Neuronal stem cell (in vitro differentiated cells): ENCODE data around the gene ZNRF4. TPM values are rescaled to one million over a fixed set of nuclear protein-coding genes. Genes with fewer than 3 reads are reported as not detected.
"Not testable (repeated sequence)": the region's sequence is repeated elsewhere in the genome, so short reads cannot be mapped to it uniquely, and the experiment has no call there.

ENCODE experiments used
- DNase-seq: peaks from one replicate; pipeline ENCODE4 v3.0.0-alpha.2; 2013; ENCODE audit warnings: low spot score
- H2AFZ ChIP-seq: one replicate; pipeline ENCODE4 v1.6.1; 2013; ENCODE audit warnings: mild to moderate bottlenecking, low read length, inconsistent platforms
- H2AK5ac ChIP-seq: 2 replicates; pipeline ENCODE4 v1.6.1; 2013; ENCODE audit warnings: low read depth, mild to moderate bottlenecking, inconsistent platforms, low read length, moderate library complexity, mixed read lengths
- H2BK120ac ChIP-seq: 2 replicates; pipeline ENCODE4 v1.6.1; 2013; ENCODE audit warnings: low read depth, mild to moderate bottlenecking, inconsistent platforms, low read length, moderate library complexity, mixed read lengths
- H2BK12ac ChIP-seq: one replicate; pipeline ENCODE4 v1.6.1; 2013; ENCODE audit warnings: low read length, inconsistent platforms
- H2BK15ac ChIP-seq: 2 replicates; pipeline ENCODE4 v1.6.1; 2013; ENCODE audit warnings: mild to moderate bottlenecking, low read length, inconsistent platforms, mixed read lengths
- H2BK5ac ChIP-seq: one replicate; pipeline ENCODE4 v1.6.1; 2013; ENCODE audit warnings: inconsistent platforms, mild to moderate bottlenecking, low read length, moderate library complexity
- H3K14ac ChIP-seq: one replicate; pipeline ENCODE4 v1.6.1; 2013; ENCODE audit warnings: low read length, inconsistent platforms
- H3K18ac ChIP-seq: 2 replicates; pipeline ENCODE4 v1.6.1; 2013; ENCODE audit warnings: low read length, inconsistent platforms
- H3K23ac ChIP-seq: 2 replicates; pipeline ENCODE4 v1.6.1; 2013; ENCODE audit warnings: low read depth, mild to moderate bottlenecking, mixed read lengths, low read length, inconsistent platforms; ENCODE audit not compliant: poor library complexity
- H3K27ac ChIP-seq: replicated peaks from 3 replicates; pipeline ENCODE4 v1.5.1; 2013; ENCODE audit warnings: low read length, inconsistent platforms
- H3K27me3 ChIP-seq, 3 experiments: 2 replicates each; pipeline ENCODE4 v1.6.1; 2013; ENCODE audit warnings: low read length in 3 of 3, mild to moderate bottlenecking in 2 of 3, inconsistent platforms in 1 of 3, low read depth in 1 of 3, mixed read lengths in 1 of 3, moderate library complexity in 1 of 3; ENCODE audit not compliant: control insufficient read depth in 3 of 3, insufficient read depth in 3 of 3
- H3K36me3 ChIP-seq, 2 donors: replicated peaks in 1 of 2; 2 replicates each; pipeline ENCODE4 v1.6.1; 2013; ENCODE audit warnings: low read length in 2 of 2; ENCODE audit not compliant: control insufficient read depth in 2 of 2, insufficient read depth in 2 of 2
- H3K4ac ChIP-seq: 2 replicates; pipeline ENCODE4 v1.6.1; 2013; ENCODE audit warnings: inconsistent platforms, mild to moderate bottlenecking, low read length, moderate library complexity
- H3K4me1 ChIP-seq, 2 donors: 1 replicate in 1 of 2; 2 replicates in 1 of 2; pipeline ENCODE4 v1.6.1; 2013; ENCODE audit warnings: low read length in 2 of 2, low read depth in 1 of 2; ENCODE audit not compliant: control insufficient read depth in 2 of 2, insufficient read depth in 1 of 2
- H3K4me2 ChIP-seq: one replicate; pipeline ENCODE4 v1.6.1; 2013; ENCODE audit warnings: mild to moderate bottlenecking, low read length, inconsistent platforms; ENCODE audit not compliant: insufficient read depth, poor library complexity, severe bottlenecking
- H3K4me3 ChIP-seq, 2 donors: 2 replicates each; pipeline ENCODE4 v1.5.1; 2013; ENCODE audit warnings: low read length in 2 of 2, mild to moderate bottlenecking in 2 of 2, inconsistent platforms in 1 of 2, moderate library complexity in 1 of 2
- H3K79me1 ChIP-seq: one replicate; pipeline ENCODE4 v1.6.1; 2013; ENCODE audit warnings: low read depth, mild to moderate bottlenecking, inconsistent platforms, low read length, moderate library complexity
- H3K9ac ChIP-seq: one replicate; pipeline ENCODE4 v1.6.1; 2013; ENCODE audit warnings: mild to moderate bottlenecking, low read depth, low read length, inconsistent platforms; ENCODE audit not compliant: poor library complexity
- H3K9me3 ChIP-seq, 2 donors: replicated peaks in 1 of 2; 2 replicates each; pipeline versions ENCODE3 to v1.6.1; 2013; ENCODE audit warnings: low read length in 2 of 2, mild to moderate bottlenecking in 2 of 2, inconsistent platforms in 1 of 2, low read depth in 1 of 2, mixed read lengths in 1 of 2, moderate library complexity in 1 of 2; ENCODE audit not compliant: control insufficient read depth in 2 of 2, insufficient read depth in 1 of 2
- H4K8ac ChIP-seq: one replicate; pipeline ENCODE4 v1.6.1; 2013; ENCODE audit warnings: low read depth, mild to moderate bottlenecking, inconsistent platforms, low read length, moderate library complexity
- H4K91ac ChIP-seq: one replicate; pipeline ENCODE4 v1.6.1; 2013; ENCODE audit warnings: low read length, low read depth, mild to moderate bottlenecking, inconsistent platforms; ENCODE audit not compliant: poor library complexity
- WGBS, 2 donors: extraction: QIAGEN DNeasy Blood & Tissue Kit; methylation state at CpG; one replicate each; pipeline ENCODE4 v1.1.7; 2013; ENCODE audit warnings: missing lambda C conversion rate in 2 of 2, mixed read lengths in 1 of 2; ENCODE audit not compliant: insufficient read length in 2 of 2, insufficient replicate concordance in 1 of 2; ENCODE audit errors: extremely low coverage in 2 of 2; 5-methylcytosine and 5-hydroxymethylcytosine counted together
- polyA plus RNA-seq, 2 experiments: library from polyadenylated mRNA; stranded (reverse); fragments of 200-250 nt; gene quantifications; one replicate each; pipeline ENCODE4 v1.2.3, GENCODE V29; 2013

ZNRF4 gene, protein sequence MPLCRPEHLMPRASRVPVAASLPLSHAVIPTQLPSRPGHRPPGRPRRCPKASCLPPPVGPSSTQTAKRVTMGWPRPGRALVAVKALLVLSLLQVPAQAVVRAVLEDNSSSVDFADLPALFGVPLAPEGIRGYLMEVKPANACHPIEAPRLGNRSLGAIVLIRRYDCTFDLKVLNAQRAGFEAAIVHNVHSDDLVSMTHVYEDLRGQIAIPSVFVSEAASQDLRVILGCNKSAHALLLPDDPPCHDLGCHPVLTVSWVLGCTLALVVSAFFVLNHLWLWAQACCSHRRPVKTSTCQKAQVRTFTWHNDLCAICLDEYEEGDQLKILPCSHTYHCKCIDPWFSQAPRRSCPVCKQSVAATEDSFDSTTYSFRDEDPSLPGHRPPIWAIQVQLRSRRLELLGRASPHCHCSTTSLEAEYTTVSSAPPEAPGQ
- polyA plus RNA-seq (2013, experiment 1 of 2): 0.13 TPM
- polyA plus RNA-seq (2013, experiment 2 of 2): 0.08 TPM

DNA sequence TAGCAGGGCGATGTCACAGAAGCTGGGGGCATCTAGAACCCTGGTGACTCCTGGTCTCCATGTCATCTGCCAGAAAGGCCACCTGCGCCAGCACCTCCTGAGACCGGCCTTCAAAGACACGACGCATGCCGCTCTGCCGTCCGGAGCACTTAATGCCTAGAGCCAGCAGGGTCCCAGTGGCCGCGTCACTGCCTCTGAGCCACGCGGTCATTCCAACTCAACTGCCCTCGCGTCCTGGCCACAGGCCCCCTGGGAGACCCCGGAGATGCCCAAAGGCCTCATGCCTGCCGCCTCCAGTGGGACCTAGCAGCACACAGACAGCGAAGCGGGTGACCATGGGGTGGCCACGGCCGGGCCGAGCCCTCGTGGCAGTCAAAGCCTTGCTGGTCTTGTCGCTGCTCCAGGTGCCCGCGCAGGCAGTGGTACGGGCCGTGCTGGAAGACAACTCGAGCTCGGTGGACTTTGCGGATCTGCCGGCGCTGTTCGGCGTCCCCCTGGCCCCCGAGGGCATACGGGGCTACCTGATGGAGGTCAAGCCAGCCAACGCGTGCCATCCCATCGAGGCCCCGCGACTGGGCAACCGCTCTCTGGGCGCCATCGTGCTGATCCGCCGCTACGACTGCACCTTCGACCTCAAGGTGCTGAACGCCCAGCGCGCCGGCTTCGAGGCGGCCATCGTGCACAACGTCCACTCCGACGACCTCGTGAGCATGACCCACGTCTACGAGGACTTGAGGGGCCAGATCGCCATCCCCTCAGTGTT lies at the start of gene ZNRF4:
ZNRF4 (plus strand) TSS at position 51 of the 763 bp plus-strand sequence; CDS start at position 126, 75 bp downstream.
- peak within 1 kb of the TSS; percentile 5 for H2BK120ac ChIP-seq
- peak within 1 kb of the TSS; percentile 97 for H2BK15ac ChIP-seq
- peak within 1 kb of the TSS; percentile 91 for H3K18ac ChIP-seq
- H3K36me3 ChIP-seq: no peaks in the 10 kb centered on the region
- no CpG with 5 or more reads among the region's 62 CpGs for WGBS, 2 donors
- H2AK5ac ChIP-seq: peak within 1 kb of the TSS; percentile 100
- peaks cover 2% of the 10 kb centered on the region for H3K79me1 ChIP-seq
- no peak within 1 kb of the TSS for H4K8ac ChIP-seq
- peak within 1 kb of the TSS; percentile 33 for H3K9ac ChIP-seq
- no peak within 1 kb of the TSS for H3K4me2 ChIP-seq
- peak within 1 kb of the TSS; percentile 78 for H3K23ac ChIP-seq
- H2BK5ac ChIP-seq: peak within 1 kb of the TSS; percentile 93
- no peaks in the 10 kb centered on the region for H3K27me3 ChIP-seq
- peak within 1 kb of the TSS; percentile 81 for H3K4ac ChIP-seq
- H4K91ac ChIP-seq: peak within 1 kb of the TSS; percentile 75
- H3K27ac ChIP-seq: no peak within 1 kb of the TSS
- no peak within 1 kb of the TSS for H3K4me3 ChIP-seq
- H3K9me3 ChIP-seq: peaks cover 2 to 4% of the 10 kb centered on the region in 2 donors
- H3K4me1 ChIP-seq: peaks cover 0 to 2% of the 10 kb centered on the region in 2 donors
- no peak within 1 kb of the TSS for H2AFZ ChIP-seq
- peak within 1 kb of the TSS; percentile 98 for H3K14ac ChIP-seq
- DNase-seq: no peak
- peak within 1 kb of the TSS; percentile 92 for H2BK12ac ChIP-seq

DNA sequence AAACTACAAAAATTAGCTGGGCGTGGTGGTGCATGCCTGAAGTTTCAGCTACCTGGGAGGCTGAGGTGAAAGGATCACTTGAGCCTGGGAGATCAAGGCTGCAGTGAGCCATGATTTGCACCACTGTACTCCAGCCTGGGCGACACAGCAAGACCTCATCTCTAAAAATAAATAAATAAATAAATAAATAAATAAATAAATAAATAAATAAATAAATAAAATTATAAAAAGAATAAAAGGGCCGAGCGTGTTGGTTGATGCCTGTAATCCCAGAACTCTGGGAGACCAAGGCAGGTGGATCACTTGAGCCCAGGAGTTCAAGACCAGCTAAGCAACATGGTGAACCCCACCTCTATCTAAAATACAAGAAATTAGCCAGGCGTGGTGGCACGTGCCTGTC lies 49.0 kb upstream of the ZNRF4 start:
- no CpG with 5 or more reads among the region's 6 CpGs for WGBS, 2 donors
- H3K4me1 ChIP-seq, H4K8ac ChIP-seq: not testable (repeated sequence)

DNA sequence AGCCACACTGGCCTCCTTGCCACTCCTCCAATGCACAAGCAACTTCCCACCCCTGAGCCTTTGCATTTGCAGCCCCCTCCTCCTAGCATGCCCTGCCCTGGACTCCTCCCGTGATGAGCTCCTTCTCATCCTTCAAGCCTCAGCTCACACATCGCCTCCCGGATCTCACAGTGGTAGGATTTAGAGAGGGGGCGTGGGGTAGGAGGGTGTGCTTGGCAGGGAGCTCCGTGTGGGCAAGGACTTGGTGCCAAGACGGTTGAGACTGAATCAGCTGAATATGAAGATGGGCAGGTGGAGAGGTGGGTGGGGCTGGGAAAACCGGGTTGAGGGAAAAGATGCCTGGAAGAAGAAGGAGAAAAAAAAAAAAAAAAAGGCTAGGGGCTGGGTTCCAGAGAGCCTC lies 48.4 kb upstream of the ZNRF4 start:
- H3K79me1 ChIP-seq: no peaks in the 10 kb centered on the region
- WGBS, 2 donors: no CpG with 5 or more reads among the region's 7 CpGs
- H3K27me3 ChIP-seq: no peaks in the 10 kb centered on the region
- no peak overlapping the region for H3K9ac ChIP-seq
- no peak overlapping the region for H4K8ac ChIP-seq
- no peak overlapping the region for H3K14ac ChIP-seq
- H3K4me3 ChIP-seq: no peak overlapping the region
- no peak overlapping the region for H2BK120ac ChIP-seq
- H4K91ac ChIP-seq: no peak overlapping the region
- no peak overlapping the region for H2BK12ac ChIP-seq
- H2BK5ac ChIP-seq: no peak overlapping the region
- H3K27ac ChIP-seq: no peak overlapping the region
- H3K9me3 ChIP-seq: no peaks in the 10 kb centered on the region
- H3K18ac ChIP-seq: no peak overlapping the region
- H3K36me3 ChIP-seq: no peaks in the 10 kb centered on the region
- DNase-seq: no peak
- H3K4me1 ChIP-seq: peaks cover 0 to 2% of the 10 kb centered on the region in 2 donors
- H2AFZ ChIP-seq: no peak overlapping the region
- H2AK5ac ChIP-seq: no peak overlapping the region
- no peak overlapping the region for H3K4ac ChIP-seq
- no peak overlapping the region for H2BK15ac ChIP-seq
- H3K4me2 ChIP-seq: no peak overlapping the region
- no peak overlapping the region for H3K23ac ChIP-seq

More for the DNA sequence above, 49.0 kb upstream of the ZNRF4 start:
- not testable (repeated sequence) for H3K23ac ChIP-seq, H2BK5ac ChIP-seq, H2AFZ ChIP-seq, H3K27me3 ChIP-seq, H3K14ac ChIP-seq, H2BK120ac ChIP-seq, DNase-seq, H2AK5ac ChIP-seq, H3K4ac ChIP-seq, H2BK15ac ChIP-seq, H3K18ac ChIP-seq, H3K27ac ChIP-seq, H3K9me3 ChIP-seq, H3K4me3 ChIP-seq, H3K36me3 ChIP-seq, H3K9ac ChIP-seq, H2BK12ac ChIP-seq, H4K91ac ChIP-seq, H3K4me2 ChIP-seq, H3K79me1 ChIP-seq

DNA sequence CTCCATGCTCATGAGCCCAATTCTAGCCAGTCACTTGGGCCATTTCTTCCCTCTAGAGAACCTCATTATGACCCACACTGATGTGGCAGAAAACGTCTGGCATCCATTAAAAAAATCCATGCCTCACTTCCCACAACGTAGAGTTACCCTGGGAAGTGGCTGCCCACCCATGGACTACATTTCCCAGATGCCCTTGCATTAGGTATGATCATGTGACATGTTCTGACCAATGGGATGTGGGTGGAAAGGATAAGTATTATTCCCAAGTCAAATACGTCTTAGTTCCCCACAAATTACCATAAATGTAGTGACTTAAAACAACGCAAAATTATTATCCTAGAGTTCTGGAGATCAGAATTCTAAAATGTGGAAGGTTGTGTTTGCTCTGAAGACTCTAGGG lies 47.9 kb upstream of the ZNRF4 start:
- H3K9ac ChIP-seq: no peak overlapping the region
- no peaks in the 10 kb centered on the region for H3K36me3 ChIP-seq
- H2BK15ac ChIP-seq: no peak overlapping the region
- no peaks in the 10 kb centered on the region for H3K9me3 ChIP-seq
- H3K27me3 ChIP-seq: no peaks in the 10 kb centered on the region
- H2AK5ac ChIP-seq: no peak overlapping the region
- H3K18ac ChIP-seq: no peak overlapping the region
- H2BK5ac ChIP-seq: no peak overlapping the region
- H3K4me3 ChIP-seq: no peak overlapping the region
- no peak overlapping the region for H3K27ac ChIP-seq
- no peak overlapping the region for H2AFZ ChIP-seq
- H3K4me2 ChIP-seq: no peak overlapping the region
- no peak overlapping the region for H3K23ac ChIP-seq
- WGBS, 2 donors: no CpG with 5 or more reads among the region's 4 CpGs
- peaks cover 0 to 2% of the 10 kb centered on the region in 2 donors for H3K4me1 ChIP-seq
- H2BK12ac ChIP-seq: no peak overlapping the region
- DNase-seq: no peak
- H4K8ac ChIP-seq: no peak overlapping the region
- H2BK120ac ChIP-seq: no peak overlapping the region
- no peak overlapping the region for H4K91ac ChIP-seq
- no peak overlapping the region for H3K14ac ChIP-seq
- no peak overlapping the region for H3K4ac ChIP-seq
- H3K79me1 ChIP-seq: no peaks in the 10 kb centered on the region
